Activated CD4-positive, alpha-beta T cell treated with anti-CD3 and anti-CD28 coated beads, Interleukin-2, amount 50 U/mL, for 24 hours (primary cell): ENCODE results near the gene BOC.

Experiments used
- DNase-seq, 2 donors: peaks; one replicate each; pipeline ENCODE4 v3.0.0-alpha.2; 2020; ENCODE audit warnings: low read depth in 1 of 2, low spot score in 1 of 2

Gene BOC

DNA sequence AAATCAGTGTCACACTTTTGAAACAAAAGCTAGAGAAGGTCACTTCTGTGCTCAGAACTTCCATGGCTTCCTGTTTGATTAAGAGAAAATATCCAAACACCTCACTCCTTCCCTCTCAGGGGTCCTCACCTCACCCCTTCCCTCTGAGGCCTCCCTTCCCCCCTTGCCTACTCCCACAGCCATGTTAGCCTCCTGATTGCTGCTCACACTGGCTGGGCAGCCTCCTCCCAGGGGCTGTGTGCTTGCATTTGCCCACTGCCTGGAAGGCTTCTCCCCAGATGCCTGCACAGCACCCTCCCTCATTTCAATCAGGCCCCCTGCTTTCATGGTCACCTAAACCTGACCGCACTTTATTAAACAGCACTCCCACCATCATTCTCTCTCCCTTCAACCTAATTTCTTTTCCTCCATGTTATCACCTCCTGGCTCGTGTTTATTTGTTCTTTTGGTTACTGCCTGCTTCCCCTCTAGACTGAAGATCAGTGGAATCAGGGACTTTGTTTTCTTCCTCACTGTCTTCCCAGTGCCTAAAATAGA, 10.4 kb downstream of the BOC start:
- DNase-seq, result no peak

DNA sequence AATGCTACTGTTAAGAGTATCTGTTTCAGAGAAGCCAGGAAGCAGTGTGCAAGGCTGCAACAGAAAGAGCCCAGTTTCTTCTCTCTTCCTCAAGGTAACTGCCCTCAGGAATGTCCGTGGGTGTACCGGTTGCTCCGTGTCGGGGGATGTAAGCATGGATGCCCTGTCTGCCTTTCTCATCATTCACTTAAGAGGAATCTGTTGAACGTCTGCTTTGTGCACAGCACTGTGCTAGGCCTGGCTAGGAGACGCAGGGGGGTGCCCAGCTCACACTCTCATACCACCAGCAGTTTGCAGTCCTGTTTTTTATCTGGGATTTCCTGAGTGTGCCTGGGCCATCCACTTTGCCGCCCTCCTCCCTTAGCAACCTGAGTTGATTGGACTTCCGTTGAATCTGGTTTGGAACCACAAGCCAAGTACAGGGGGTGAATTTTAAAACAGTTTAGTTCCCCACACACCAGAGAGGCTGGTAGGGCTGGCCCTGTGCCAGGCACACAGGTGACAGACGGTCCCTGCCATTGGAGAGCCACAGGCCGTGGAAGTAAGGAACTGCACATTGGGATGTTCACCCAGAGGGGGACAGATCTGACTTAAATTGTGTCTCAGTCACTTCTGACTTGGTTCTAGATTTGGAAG, 11.2 kb downstream of the BOC start:
- DNase-seq, result no peak

GRCh38 chr3:113223475-113224281, 12.3 kb downstream of the BOC start:
- DNase-seq, result no peak

DNA sequence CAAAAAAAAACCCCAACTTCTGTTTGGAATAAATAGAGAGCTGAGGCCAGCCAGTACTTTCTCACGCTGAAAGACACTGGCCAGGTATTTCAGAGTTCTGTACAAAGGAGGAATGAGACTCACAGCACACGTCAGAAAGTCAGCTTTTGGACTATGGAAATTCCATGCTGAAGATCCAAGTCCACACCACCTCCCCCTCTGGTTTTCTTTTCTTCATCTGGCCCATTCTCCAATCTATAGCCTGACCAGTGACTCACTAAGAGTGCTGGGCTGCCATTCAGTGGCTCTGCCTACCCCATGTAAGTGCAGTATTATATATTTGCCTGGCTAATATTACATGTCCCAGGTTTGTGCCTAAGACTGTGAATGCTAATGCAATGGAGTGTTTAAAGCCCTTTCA, 13.9 kb downstream of the BOC start:
- no peak for DNase-seq

DNA sequence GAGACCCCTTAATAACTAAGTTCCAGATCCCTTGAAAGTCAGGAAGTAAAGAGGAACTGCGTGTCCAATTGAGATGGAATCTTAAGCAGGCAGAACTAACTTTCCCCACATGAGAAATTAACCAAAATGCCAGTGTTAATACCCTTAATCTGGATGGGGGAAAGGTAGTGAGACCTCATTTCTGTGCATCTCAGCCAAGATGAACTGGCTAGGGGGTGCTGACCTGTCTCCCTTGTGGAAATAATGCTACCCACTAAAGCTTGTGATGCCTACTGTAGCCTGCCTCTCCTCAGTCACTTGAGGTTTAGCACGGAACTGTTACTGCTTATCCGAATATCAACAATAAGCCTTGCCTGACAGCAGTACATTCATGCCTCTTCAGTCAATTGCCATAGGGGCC, 15.1 kb downstream of the BOC start:
- DNase-seq, result no peak

GRCh38 chr3:113227146-113227545, 15.8 kb downstream of the BOC start:
- DNase-seq, result no peak

DNA sequence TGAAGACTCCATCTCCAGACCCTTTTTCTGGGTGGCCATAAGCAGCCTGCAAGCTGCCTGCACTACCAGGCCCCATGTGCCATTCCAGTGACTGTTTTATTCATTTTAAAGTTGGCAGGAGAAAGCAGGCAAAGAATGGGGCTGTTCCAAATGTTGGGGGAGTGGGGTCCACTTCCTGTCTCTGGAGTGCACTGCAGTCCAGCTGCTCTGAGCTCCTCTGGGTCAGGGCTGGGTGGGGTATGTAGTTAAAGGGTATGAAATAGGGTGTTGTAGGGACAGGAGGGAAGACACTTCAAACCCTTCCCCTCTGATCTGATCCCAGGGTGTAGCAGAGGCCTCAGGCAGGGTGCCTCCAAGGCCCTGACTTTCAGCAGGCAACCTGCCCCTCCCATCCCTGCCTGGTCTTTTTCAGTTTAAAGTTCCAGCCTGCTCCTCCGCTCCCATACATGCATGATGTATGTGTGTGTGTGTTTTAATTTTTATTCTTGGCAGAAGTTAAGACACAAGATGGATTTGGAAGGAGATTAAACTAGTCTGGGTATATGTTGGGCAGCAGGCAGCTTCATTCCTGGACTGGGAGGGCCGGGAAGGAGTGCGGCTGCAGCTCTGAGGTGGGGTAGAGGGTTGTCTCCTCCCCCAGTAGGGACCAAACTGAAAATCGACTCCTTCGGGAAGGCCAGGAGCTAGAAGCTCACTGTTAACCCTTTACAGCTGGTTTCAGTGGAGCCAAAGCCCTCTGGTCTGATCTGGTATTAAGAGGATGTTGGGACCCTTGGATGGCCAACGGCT, 17.3 kb downstream of the BOC start:
- DNase-seq, result no peak

DNA sequence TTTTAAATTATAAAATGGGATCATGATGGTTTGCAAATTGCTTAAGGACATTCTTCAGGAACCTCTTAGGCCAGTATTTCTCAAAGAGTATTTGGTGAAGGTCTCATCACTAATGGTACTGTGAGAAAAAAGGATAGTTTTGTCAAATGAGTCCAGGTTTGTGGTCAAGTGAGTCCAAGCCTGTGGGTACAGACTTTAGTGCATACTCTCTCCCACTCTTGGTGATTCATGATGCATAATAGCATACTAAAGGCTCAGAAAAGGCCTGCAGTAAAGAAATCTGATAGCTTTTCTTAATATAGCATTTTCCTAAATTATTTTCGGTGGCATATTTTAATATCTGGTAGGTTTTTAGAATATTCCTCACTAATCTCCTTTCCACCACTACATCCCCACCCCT, 20.0 kb downstream of the BOC start:
- DNase-seq, result no peak

- DNase-seq, result no peak
Observed at GRCh38 chr3:113231827-113232253, 20.5 kb downstream of the BOC start.

DNA sequence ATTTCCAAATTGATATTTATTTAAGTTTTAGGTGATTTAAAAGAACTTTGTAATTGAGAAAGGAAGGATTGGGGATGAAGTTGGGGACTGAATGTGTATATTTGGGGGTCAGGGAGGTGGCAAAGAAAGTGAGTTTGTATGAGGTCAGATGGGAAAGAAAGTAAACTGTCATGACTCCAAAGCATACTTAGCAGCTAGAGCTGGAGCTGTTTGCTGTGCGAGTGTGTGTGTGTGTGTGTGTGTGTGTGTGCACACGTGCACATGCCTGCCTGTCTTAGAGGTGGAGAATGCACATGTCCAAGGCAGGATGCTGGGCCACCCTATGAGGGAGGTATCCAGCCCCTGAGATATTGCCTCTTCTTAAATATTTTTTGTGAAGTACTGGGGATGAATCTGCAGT, 21.0 kb downstream of the BOC start:
- DNase-seq, result no peak

DNA sequence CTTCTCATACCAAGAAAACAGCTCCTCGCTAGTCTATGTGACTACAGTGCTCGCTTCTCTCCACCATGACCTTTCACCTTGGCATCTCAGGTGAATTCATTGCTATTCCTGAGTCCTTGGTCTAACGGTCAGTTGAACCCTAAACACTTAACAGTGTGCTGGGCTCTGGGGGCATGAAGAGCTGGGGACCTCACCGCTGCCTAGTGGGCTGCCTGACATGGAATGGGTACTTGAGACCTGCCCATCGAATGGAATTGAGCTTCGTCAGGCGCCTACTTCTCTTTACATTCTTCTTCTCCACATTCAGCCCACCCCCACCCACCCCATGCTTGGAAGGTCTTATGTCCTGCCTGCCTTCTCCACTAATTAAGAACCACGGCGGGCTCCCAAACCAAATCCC, 22.1 kb downstream of the BOC start:
- no peak for DNase-seq

DNA sequence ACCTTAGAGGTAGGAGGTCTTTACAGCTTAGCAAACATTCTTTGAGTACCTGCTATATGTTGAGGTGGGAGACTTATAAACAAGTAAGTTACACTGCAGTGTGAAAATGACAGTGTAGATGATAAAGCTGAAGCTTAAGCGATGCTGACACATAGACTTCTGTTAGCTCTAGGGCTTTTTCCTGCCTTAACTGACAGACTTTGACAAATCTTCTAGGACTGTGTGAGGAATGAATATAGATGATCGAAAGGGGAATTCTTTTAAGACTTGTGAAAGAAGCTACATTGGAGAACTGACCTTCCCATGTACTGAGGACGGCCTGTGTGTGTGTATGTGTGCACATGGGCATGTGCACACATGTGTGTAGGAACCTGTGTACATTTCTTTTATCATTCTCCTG, 22.7 kb downstream of the BOC start:
- no peak for DNase-seq

GRCh38 chr3:113234688-113235260, 23.4 kb downstream of the BOC start:
- no peak for DNase-seq

DNA sequence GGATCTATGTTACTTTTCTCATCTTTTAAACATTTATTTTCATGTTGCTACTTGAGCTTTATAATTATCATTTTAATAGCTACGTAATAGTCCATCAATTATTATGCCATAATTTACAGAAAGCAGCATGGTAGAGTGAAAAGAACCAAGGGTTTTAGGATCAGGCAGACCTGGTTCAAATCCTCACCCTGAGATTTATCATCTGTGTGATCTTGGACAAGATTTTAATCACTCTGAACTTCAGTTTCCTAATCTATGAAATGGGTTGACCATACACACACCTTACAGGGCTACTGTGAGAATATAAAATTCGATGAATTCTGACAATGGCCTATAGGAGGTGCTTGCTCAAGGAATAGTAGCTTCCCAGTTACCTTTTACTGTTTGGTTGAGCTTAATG, 27.1 kb downstream of the BOC start:
- DNase-seq, result no peak

DNA sequence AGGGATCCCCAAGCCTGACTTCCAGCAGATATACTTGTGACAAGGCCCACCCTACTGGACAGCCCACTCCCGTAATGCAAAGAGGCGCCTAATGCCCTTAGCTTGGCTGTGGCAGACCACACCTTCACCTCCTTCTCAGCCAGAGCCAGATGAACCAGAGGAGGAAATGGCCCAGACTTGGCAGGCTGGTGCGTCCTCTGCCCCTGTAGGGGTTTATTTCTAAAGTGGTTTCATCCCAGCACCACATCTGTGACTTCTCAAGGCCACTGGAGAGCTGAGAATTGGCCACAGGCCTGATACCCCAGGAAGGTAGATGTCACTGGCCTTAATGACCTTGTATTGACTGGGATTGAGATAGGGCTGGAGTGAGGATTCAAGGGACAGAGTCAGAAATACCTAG, 29.5 kb downstream of the BOC start:
- no peak for DNase-seq

DNA sequence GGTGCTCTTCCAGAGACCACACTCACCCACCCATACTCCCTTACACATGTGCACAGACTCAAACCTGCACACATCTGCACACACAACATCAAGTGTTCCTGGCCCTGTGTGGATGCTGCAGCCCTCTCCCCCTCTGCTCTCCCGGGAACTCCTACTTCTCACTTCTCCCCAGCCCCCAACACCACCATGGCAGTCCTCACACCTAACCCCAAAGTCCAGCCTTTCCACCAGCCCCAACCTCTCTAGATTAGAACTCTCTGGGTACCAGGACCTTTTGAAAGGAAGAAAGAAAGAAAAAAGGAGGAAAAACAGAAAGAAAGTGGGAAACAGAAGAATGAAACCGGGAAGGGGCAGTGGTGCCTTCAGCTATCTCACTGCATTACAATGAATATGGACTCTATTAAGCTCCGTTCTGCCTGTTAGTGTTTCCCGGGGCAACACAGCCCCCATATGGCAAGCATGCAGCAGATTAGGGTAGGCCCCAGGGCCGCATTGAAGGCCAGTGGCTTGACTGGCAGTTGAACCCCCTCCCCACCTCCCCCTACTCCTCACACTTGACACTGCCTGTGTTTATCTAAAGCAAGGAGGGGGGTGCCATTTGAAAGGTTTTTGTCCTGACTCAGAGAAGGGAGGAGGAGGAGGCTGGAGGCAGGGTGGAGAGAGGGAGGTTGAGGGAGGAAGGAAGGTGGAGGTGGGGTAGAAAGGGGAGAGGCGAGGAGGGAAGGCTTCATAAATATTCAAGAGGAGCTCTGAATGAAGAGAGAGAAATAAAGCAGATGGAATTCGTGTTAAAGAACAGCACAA, 30.1 kb downstream of the BOC start:
- no peak for DNase-seq

- DNase-seq, result no peak
Observed at GRCh38 chr3:113242096-113242581, 30.8 kb downstream of the BOC start.

- no peak for DNase-seq
Observed at GRCh38 chr3:113243071-113243470, 31.7 kb downstream of the BOC start.

DNA sequence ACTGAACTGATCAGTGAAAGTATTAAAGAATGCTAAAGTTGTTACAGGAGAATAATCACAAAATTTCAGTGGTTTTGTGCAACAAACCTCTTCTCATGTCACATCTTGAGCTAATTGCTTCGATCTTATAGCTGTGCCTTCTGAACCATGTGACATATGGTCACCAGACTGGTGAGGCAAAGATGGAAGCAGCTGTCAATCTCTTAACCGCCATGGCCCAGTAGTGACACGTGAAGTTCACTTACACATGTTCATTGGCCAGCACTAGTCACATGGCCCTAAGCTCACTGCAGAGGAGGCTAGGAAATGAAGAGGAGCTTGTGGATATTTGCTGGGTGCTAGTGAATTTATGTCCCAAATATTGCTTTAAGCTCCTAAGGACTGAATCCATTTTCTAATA, 32.5 kb downstream of the BOC start:
- DNase-seq, result no peak

DNA sequence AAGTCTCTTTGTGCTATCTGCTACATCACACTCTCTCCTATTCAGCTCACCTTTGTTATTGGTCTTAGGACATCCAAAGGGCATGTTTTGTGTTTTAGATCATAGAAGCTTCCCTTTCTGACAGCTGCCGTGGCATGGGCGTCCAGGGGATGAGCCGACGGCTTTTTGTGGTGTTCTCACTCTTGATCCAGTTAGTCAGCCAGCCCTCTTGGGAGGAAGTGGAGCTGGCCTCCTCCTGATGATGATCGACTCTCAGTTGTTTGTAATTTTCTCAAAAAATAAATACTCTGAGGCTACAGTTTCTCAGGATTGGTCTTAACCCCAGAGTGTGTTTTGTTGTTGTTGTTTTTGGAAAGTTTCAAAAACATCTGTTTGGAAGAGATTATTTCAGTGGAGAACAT, 34.4 kb downstream of the BOC start:
- no peak for DNase-seq

- DNase-seq, result no peak
Observed at GRCh38 chr3:113247068-113247467, 35.7 kb downstream of the BOC start.
